HTERT RPE-1 (cell line): Measurements from ENCODE around the gene ZFTA.
"Not testable (repeated sequence)": the region's sequence is repeated elsewhere in the genome, so short reads cannot be mapped to it uniquely, and the experiment has no call there.

Experiments
- in situ Hi-C: fragments of 300-500 bp; cut with MboI; formaldehyde crosslinking; loops from 4 replicates; pipeline ENCODE4 v1.14.3; 2020; ENCODE audit warnings: low sequenced_read_pairs

Gene ZFTA

GRCh38 chr11:63779039-63779438 is 10.5 kb upstream of the ZFTA start:
- in situ Hi-C loops = no loop called here

- in situ Hi-C loops = no loop called here
Observed at GRCh38 chr11:63775191-63775590, 6.6 kb upstream of the ZFTA start.

- in situ Hi-C loops = not testable (repeated sequence)
Observed at GRCh38 chr11:63771741-63772318, 3.3 kb upstream of the ZFTA start.

- in situ Hi-C loops = no loop called here
Observed at GRCh38 chr11:63770763-63771162, 2.2 kb upstream of the ZFTA start.

- in situ Hi-C loops = no loop called here
Observed at GRCh38 chr11:63769714-63770455, 1.3 kb upstream of the ZFTA start.

- in situ Hi-C loops = no loop called here
Observed at GRCh38 chr11:63769042-63769713, 603 bp upstream of the ZFTA start.

- in situ Hi-C loops = no loop called here
Observed at GRCh38 chr11:63767565-63768236, 874 bp downstream of the ZFTA start.

GRCh38 chr11:63767267-63767564 is 1.4 kb downstream of the ZFTA start:
- in situ Hi-C loops = no loop called here

GRCh38 chr11:63766531-63767235 is 1.9 kb downstream of the ZFTA start:
- in situ Hi-C loops = no loop called here

- in situ Hi-C loops = no loop called here
Observed at GRCh38 chr11:63765688-63766241, 2.8 kb downstream of the ZFTA start.

GRCh38 chr11:63764679-63765647 is 3.6 kb downstream of the ZFTA start:
- in situ Hi-C loops = no loop called here

GRCh38 chr11:63764340-63764678 is 4.3 kb downstream of the ZFTA start:
- in situ Hi-C loops = no loop called here

GRCh38 chr11:63763496-63764339 is 4.9 kb downstream of the ZFTA start:
- in situ Hi-C loops = no loop called here

- in situ Hi-C loops = no loop called here
Observed at GRCh38 chr11:63762654-63763495, 5.7 kb downstream of the ZFTA start.

- in situ Hi-C loops = no loop called here
Observed at GRCh38 chr11:63761931-63762653, 6.5 kb downstream of the ZFTA start.

GRCh38 chr11:63761188-63761587 is 7.4 kb downstream of the ZFTA start:
- in situ Hi-C loops = no loop called here

- in situ Hi-C loops = no loop called here
Observed at GRCh38 chr11:63760487-63761079, 8.0 kb downstream of the ZFTA start.
